ENCODE results near the gene ARHGAP6.

GRCh38 chrX:11449613-11450012 is 216.1 kb downstream of the ARHGAP6 start:
- TF ChIP-seq POLR2A (IDR thresholded peaks at IDR 0.05) = no peak
- TF ChIP-seq POLR2AphosphoS5 (IDR thresholded peaks at IDR 0.05) = no peak
- TF ChIP-seq CTCF (IDR thresholded peaks at IDR 0.05) = no peak
- no peak for TF ChIP-seq EP300 (IDR thresholded peaks at IDR 0.05)
